CD1c-positive myeloid dendritic cell (primary cell): ENCODE measurements around the gene PEPD.

Source experiments
- DNase-seq: peaks from one replicate; pipeline ENCODE4 v3.0.0-alpha.2; 2016; ENCODE audit errors: extremely low spot score

PEPD gene

DNA sequence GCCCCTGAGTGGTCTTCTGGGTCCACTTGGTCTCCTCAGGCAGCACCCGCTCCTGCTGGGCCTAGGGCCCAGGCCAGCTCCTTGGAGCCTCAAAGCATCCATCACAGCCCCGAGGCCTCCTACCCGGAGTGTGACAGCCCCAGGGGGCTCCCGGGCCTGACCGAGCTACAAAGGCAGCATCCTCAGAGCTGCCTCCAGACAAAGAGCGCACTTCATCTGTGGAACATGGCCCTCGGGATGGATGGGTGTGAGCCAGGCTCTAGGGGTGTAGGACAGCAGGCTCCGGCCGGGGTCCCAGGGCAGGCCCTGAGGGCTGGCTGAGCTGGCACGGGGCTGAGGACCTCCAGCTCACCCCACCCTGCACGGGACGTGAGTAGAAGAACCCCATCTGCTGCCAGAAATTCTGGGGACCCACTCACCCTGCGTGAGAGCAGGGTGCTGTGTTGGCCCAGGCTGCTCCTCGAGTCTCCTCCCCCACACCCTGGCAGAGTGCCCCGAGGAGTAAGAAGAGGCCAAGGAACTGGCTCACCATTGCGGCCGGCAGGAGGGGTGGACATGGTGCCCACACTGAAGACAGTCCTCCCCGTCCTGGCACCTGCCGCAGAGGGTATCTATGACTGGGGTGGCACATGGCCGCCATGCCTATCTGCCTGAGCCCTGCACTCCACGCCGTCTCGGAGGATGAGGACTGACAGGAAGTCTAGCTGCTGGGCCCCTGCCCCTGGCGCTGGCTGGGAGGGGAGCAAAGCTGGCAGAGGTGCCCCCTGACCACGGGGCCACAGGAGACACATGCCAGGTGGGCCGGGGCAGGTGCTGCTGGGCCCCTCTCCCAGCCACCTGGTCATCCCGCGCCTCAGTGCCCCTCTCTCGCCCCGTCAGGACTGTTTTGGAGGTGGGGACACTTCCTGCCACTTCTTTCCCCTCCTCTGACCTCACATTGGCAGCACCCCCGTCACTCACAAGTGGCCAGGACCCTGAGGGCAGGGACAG, 125.7 kb downstream of the PEPD start:
- DNase-seq = no peak

DNA sequence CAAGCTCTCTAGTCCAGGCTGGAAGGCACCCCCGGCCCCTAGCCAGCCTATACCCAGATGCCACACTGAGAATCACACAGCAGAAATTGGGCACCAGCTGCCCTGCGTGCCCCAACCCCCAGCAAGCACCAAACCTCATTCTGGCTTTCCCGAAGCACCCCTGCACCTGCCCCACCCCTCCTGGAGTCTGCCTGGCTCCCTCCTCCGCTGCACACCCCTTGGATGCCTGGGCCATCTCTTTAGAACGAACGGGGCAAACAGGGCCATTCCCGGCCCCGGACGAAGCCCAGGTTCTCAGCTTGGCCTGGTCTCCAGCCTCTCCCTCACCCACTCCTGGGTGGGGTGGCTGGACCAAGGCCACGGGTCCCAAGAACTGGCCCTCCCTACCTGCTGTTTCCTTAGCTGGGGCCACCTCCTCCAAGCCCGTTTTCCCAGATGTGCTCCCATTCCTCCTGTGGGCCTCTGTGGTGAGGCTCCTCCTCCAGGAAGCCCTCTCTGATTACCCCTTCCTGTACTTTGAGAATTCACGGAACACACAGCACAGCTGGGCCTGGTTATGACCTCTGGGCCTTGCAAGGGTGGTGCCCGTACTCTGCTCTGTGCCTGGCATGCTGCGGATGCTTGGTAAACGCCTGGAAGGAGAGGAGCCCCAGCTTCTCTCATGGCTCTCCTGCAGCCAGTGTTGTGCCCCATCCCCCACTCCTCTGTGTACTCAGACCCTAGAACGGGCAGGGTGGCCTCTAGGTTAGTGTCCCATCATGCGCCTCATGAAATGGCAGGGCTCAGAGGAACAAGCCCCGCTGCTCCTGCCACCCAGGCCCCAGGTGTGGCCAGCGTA, 126.6 kb downstream of the PEPD start:
- DNase-seq = no peak

DNA sequence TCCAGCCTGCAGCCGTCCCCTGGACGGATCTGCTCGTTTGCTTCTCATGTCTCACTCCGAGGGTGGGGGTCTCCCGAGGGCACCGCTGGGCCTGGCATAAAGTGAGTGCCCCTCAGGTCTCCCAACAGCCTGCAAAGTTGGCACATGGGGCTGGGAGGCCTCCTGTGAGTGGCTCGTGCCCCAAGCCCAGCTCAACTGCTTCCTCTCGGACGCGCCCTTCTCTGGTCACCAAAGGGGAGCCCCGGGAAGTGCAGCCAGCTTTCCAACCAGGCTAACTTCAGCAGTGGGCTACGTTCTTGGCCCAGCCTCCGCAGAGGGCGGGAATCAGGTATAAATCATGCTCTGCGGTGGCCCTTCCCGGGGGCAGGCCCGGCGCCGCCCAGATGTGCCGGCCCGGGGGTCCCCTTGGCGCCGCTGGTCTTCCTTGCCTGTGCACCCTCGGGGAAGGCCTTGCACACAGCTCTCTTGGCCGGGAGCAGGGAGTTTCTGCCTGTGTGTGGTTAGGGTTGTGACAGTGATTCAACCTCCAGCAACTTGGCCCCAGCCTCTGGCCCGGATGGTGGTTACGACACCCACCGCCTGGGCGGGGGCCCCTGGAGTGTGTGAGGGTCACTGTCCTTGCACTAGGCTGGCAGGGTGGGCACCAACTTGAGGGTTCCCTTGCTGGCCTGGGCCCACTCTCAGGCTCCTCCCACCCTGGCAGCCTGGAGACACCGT, 127.4 kb downstream of the PEPD start:
- peak; percentile 17 for DNase-seq

DNA sequence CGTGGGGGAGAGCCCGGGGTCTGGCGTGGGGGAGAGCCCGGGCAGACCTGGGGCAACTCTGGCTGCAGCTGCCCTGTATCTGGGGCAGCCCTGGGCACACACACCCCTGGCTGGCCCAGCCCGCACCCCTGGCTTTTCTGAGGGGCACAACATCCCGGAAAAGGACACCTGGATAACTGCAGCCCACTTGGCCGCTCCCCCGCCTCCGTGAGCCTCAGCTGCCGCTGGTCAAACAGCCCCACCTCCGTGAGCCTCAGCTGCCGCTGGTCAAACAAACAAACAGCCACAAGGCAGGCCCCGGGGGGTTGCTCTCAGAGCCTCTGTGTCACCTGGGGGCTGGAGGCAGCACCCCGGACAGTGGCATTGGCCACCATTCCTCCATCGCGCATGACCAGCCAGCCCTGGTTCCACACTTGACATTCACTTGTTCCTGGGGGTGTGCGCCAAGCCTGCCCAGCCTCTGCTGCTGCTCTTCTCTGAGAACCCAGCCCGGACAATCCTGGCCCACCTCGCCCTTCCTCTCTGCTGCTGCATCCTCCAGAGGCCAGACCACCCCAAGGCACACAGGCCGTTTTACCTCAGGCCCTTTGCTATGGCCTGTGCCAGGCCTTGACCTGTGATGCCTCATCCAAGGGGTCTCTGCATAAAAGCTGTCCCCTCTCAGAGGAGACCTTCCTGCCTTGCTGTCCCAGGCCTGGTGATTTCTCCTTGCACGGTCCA, 128.1 kb downstream of the PEPD start:
- DNase-seq = no peak

DNA sequence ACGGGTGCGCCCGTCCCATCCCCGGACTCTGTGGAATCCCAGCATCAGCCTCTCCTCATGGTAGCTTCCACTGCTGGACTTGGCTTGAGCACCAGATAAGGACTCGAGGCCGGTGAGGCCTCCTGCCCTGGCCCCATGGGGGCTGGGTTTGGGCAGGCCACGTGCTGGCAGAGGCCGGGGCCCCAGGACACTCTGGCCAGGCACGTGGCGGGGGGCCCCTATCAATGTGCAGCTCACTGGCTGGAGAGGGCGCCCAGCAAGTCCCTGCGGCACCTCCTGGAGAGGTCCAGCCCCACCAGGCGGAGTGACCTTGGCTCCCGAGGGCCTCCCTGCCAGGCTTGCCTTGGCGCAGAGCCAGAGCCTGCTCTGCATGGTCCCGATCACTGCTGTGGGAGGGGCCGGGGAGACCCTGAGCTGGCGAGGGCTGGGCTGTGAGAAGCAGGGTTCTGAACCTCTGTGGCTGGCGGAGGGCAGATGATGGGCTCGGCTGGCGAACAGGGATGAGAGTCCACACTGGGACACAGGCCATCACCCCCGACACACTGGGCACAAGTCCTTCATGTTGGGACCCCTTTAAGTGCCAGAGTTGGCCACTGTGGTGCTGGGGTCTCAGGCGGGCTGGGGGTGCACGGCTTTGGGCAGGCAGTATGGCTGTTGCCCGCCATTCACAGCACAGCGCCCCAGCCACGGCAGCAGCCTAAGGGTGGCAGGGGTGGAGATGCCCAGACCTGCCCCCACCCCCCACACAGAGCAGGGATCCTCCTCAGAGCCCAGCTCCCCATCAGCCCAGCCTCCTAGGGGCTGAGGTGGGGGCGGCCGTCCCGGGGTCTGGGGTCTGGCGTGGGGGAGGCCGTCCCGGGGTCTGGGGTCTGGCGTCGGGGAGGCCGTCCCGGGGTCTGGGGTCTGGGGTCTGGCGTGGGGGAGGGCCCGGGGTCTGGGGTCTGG, 129.0 kb downstream of the PEPD start:
- DNase-seq = no peak

DNA sequence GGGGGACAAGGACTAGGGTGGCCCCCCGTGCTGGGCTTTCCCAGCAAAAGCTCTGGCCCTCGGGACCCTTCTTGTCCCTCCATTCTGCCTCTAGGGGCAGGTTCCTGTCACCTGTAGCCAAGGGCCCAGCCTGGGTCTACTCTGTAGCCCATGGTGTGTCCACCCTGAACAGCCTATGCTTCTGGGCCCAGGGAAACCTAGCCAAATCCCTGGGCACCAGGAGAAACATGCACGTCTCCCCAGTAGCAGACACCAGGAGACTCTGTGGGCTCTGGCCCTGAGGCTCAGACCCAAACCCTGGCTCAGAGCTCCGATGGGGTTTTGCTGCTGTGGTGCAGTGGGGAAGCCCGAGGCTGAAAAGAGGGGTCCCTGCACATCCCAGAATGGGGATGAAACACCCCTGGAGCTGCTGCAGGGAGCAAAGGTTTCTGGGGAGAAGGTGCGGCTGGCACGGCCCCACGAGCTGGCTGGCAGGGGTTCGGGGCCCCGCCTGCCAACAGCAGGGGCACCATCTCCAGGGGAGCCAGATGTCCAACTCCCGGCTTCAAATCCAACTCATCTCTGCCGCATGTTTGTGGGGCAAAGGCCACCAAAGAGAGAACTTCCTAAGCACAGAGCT, 129.9 kb downstream of the PEPD start:
- no peak for DNase-seq

DNA sequence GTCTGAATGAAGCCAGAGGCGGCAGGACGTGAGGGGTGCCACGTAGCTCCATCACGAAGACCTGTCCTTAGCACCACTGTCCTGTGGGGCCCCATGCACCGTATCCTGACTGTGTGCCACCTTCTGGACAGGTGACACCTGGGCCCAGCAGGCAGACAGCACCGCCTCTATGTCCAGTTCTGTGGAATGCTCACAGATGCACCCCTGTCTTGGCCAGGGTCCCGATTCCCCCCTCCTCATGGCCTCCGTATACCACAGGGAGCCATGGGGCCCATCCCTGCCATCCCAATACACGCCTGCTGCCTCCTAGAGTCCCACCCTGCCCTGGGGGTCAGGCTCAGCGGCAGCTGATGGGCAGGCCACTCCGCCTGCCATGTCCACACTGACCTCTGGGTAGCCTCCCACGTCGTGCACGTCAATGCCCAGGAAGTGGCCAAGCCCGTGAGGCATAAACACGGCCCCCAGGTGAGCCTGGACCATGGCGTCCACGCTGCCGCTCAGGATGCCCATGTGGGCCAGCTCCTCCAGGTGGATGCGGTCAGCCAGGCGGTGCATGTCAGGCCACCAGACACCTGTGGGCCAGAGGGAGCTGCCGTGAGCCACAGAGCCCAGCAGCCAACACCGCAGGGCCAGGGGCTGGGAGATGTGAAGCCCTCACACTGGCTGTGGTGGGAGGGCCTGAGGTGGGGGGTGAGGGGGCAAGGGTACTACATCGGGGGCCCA, 130.5 kb downstream of the PEPD start:
- DNase-seq = no peak

DNA sequence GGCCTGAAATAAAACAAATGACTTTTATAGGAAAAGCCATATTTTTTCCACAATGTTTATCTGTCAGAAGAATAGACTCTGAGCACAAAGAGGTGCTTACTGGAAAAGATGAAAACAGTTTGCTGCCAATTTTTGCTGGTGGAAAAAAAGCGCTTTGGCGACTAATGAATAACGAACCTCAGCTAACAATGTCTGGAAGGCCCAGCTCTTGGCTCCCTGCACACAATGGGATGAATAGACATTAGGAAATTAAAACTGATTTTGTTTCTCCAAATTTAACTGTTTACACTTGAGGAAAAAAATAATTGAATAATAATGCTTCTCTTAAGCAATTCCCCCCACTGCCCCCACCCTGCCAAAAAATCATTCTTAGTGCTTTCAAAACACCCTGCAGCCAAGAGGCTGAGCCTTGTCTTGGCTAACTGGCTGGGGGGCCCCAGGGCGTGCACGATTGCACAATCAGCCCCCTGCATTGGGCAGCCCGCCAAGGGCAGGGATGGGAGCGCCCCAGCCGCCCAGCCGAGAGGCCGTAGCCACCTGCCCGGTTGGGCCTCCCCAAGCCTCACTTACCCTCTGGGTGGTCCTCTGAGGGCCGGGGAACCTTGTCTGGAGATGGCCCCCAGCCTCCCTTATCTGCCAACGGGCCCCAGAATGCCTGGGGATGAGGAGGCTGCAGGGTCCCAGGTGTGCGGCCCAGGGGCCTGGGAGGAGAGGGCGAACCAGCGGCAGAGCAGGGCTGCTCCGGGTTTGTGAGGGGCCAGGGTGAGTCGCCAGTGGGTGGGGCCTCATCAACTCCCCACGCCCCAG, 131.3 kb downstream of the PEPD start:
- no peak for DNase-seq

DNA sequence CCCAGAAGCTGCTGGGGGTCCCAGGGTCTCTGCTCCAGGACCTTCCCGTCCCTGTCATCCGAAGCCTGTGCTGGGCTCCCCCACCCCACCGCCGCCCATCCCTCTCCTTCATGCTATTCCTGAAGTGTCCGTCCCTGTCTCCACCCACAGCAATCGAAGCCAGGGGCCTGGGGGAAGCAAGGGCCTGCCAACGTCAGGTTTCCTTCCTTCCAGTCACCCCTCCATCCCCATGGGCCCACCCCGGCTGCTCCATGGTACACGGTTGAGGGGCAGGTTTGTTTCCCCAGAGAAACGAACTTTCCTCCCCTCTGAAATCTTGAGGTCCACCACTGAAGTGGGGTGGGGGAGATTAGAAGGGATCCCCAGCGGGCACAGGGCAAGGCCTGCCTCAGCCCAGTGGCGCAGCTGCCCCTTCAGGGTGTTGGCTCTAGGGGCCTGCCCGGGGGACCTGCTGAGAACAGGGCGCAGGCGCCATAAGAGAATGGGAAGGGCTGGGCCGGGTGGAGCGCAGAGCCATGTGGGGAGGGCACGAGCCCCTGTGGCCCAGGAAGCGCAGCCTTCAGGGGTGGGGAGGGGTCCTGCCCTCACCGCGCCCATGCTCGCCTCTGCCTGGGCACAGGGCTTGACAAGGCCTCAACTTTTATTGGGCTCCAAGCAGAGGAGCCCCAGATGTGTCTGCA, 132.0 kb downstream of the PEPD start:
- no peak for DNase-seq

DNA sequence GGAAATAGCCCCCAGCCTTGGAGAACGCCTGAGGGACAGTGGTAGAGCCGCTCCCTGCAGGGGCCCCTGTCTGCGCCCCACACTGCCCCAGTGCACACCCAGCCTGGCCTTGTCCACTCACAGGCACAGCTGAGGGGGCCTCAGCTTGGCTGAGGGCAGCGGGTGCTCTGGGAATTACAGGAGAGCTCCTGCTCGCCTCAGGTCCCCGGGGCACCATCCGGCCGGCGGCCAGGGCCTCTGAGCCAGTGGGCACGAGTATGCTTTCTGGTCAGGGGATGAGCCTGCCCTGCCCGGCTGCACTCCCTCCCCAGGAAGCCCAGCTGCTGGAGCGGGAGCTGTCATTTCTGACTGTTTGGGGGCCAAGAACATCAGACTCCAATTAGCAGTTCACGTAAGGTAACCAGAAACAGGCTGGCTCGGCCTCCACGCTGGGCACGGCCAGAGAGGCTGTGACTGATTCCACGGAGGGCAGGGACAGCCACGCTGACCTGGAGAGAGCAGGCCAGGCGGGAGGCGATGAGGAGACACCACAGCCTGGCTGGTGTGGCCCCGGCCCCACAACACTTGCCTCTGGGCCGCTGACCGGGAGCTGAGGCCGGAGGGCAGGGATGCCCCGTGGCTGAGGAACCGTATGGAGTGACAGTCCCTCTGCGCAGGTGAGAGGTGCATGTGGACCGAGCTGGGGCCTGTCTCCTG, 132.7 kb downstream of the PEPD start:
- no peak for DNase-seq

DNA sequence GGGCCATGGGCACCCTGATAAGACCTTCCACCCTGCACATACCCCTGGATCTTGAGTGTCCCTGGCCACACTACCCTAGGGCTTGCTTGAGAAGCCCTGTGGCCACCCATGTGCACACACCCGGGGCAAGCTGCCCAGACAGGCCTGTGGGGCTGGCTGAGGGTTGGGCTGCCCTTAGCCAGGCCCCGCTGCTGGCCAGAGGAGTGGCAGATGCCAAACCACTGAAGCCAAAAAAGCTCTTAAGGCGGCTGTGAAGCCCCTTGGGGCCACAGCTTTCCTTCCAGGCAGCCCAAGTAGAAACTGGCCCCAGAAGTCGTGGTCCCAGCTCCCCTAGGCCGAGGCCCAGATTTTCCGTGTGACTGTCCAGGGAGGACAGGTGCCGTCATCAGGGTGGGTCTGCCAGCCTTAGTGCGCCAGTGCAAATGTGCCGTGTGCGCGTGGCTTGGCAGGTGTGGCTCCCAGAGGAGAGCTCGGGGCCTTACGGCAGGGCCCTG, 133.3 kb downstream of the PEPD start:
- no peak for DNase-seq

DNA sequence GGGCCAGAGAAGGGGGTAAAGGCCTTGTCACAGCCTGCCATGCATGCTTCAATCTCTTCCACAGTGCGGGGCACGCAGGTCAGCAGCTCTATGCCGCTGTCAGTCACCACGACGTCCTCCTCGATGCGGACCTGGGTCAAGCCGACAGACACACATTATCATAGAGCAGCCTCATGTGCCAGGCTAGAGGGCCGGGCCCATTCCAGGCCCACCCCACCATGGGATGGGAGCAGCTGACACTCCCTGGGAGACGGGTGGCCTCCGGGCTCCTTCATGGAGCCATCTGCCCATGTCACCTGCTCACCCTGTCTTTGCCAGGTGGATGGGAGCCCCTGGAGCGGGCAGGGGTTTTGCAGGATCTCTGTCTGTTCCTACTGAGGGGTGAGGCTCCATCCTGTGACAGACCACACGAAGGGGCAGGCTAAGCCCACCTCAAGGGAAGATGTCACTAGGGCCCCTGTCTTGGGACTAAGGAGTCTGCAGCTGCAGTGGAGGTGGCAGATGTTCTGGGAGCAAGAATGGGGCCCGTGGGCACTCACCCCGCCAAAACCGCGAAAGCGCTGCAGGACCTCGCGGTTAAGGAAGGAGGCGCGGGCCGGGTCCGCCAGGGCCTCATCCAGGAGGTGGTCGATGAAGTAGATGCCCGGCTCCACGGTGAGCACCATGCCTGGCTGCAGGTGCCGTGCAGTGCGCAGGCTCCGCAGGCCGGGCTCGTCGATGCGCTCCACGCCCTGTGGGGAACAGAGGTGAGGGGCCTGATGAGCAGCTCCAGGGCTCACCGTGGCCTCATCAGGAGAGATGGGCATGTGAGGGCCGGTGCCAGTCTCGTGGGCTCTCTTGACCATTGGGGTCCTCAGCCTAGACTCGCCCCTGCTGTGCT, 134.0 kb downstream of the PEPD start:
- no peak for DNase-seq

DNA sequence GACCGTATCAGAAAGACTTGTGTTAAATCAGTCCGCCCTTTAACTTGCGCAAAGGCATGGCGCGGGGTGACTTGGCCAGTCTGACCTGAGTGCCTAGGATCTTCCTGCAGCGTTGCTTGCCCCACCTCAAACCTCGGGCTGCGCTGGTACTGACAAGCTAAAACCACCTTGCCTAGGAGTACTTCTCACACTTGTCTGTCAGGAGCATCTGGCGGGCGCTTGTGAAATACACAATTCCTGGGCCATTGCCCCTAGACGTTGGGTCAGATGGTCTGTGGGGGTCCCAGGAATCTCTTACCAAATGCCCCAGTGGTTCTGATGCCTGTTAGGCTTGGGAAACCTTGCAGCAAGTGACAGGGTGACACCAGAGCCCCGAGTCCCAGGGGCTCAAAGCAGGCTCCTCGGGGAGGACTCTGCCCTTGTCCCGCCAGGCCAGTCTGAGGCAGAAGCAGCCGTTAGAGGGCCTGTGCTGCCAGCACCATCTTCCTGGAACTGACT, 135.2 kb downstream of the PEPD start:
- DNase-seq = no peak

DNA sequence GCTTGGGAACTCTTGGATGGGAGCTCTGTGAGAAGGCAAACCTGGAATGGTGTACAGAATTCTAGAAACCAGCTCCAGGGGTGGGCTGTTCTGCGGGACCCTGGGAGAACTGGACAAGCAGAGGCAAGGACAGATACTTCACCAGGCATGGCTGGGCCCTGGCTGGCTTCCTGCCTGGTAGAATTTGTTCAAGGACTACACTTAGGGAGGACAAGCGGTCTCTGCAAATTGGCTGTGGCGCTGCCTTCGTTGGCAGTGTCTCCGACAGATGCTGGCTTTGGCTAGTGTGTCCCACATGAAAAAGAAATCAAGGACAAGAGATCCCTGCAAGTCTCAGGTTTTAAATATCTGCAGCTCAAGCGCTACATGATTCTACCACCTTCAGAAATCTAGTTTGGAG, 135.6 kb downstream of the PEPD start:
- DNase-seq = no peak

DNA sequence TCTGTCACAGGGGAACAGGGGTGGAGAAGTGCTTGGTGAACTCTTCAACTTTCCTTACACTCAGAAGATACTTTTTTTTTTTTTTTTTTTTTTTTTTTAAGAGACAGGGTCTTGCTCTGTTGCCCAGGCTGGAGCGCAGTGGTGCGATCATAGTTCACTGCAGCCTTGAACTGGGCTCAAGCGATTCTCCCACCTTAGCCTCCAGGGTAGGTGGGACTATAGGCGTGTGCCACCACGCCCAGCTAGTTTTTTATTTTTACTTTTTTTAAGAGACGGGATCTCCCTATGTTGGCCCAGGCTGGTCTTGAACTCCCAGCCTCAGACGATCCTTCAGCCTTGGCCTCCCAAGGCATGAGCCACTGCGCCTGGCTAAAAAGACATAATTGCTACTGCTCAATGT, 136.6 kb downstream of the PEPD start:
- DNase-seq = no peak
